Measurements from ENCODE around the gene RPLP1.

Gene RPLP1

GRCh38 chr15:69479081-69479480 is 26.5 kb downstream of the RPLP1 start:
- Histone ChIP-seq H3K9ac (ENCODE audit: low read length) (no peak overlapping the region), H3K4me2 (ENCODE audit: low read depth, low read length) (no peak overlapping the region), H2AFZ (ENCODE audit: low read length) (no peak overlapping the region), H3K36me3 (replicated peaks; ENCODE audit: insufficient read depth, low read length) (no peaks in the 10 kb centered on the region), H3K27me3 (replicated peaks; ENCODE audit: insufficient read depth, low read length) (no peaks in the 10 kb centered on the region), H3F3A (ENCODE audit: insufficient read depth, low read length) (no peaks in the 10 kb centered on the region), H3K4me1 (ENCODE audit: low read length) (no peaks in the 10 kb centered on the region), H3K9me2 (replicated peaks; ENCODE audit: insufficient read depth, low read length) (no peaks in the 10 kb centered on the region), H3K4me3 (ENCODE audit: low read length) (no peak overlapping the region), H3K79me2 (ENCODE audit: low read length) (no peaks in the 10 kb centered on the region), H4K20me1 (ENCODE audit: insufficient read depth, low read length) (no peaks in the 10 kb centered on the region), H3K9me3 (replicated peaks; ENCODE audit: insufficient read depth, low read length) (no peaks in the 10 kb centered on the region), H3K27ac (ENCODE audit: low read length) (no peak overlapping the region)
- TF ChIP-seq EZH2phosphoT487 (IDR thresholded peaks at IDR 0.05; ENCODE audit: low read length) (no peak), EZH2 (optimal IDR thresholded peaks at IDR 0.05; ENCODE audit: low read depth, low read length) (no peak), CTCF (IDR thresholded peaks at IDR 0.05; ENCODE audit: low read length) (no peak)
- no peak for DNase-seq

- Histone ChIP-seq H3K4me1 (ENCODE audit: low read length) (no peaks in the 10 kb centered on the region), H3F3A (ENCODE audit: insufficient read depth, low read length) (no peaks in the 10 kb centered on the region), H3K9me2 (replicated peaks; ENCODE audit: insufficient read depth, low read length) (no peaks in the 10 kb centered on the region), H3K27ac (ENCODE audit: low read length) (no peak overlapping the region), H3K79me2 (ENCODE audit: low read length) (no peaks in the 10 kb centered on the region), H4K20me1 (ENCODE audit: insufficient read depth, low read length) (no peaks in the 10 kb centered on the region), H3K36me3 (replicated peaks; ENCODE audit: insufficient read depth, low read length) (no peaks in the 10 kb centered on the region), H3K9me3 (replicated peaks; ENCODE audit: insufficient read depth, low read length) (no peaks in the 10 kb centered on the region), H3K4me2 (ENCODE audit: low read depth, low read length) (no peak overlapping the region), H3K27me3 (replicated peaks; ENCODE audit: insufficient read depth, low read length) (no peaks in the 10 kb centered on the region), H3K4me3 (ENCODE audit: low read length) (no peak overlapping the region), H3K9ac (ENCODE audit: low read length) (no peak overlapping the region), H2AFZ (ENCODE audit: low read length) (no peak overlapping the region)
- DNase-seq: no peak
- TF ChIP-seq EZH2phosphoT487 (IDR thresholded peaks at IDR 0.05; ENCODE audit: low read length) (no peak), EZH2 (optimal IDR thresholded peaks at IDR 0.05; ENCODE audit: low read depth, low read length) (no peak), CTCF (IDR thresholded peaks at IDR 0.05; ENCODE audit: low read length) (no peak)
Measured at GRCh38 chr15:69479971-69480370, 27.4 kb downstream of the RPLP1 start.

- DNase-seq: no peak
- Histone ChIP-seq H4K20me1 (ENCODE audit: insufficient read depth, low read length) (no peaks in the 10 kb centered on the region), H3K27me3 (replicated peaks; ENCODE audit: insufficient read depth, low read length) (no peaks in the 10 kb centered on the region), H3K36me3 (replicated peaks; ENCODE audit: insufficient read depth, low read length) (no peaks in the 10 kb centered on the region), H2AFZ (ENCODE audit: low read length) (no peak overlapping the region), H3K9me3 (replicated peaks; ENCODE audit: insufficient read depth, low read length) (no peaks in the 10 kb centered on the region), H3K4me2 (ENCODE audit: low read depth, low read length) (no peak overlapping the region), H3F3A (ENCODE audit: insufficient read depth, low read length) (no peaks in the 10 kb centered on the region), H3K4me3 (ENCODE audit: low read length) (no peak overlapping the region), H3K9ac (ENCODE audit: low read length) (no peak overlapping the region), H3K27ac (ENCODE audit: low read length) (no peak overlapping the region), H3K4me1 (ENCODE audit: low read length) (no peaks in the 10 kb centered on the region), H3K9me2 (replicated peaks; ENCODE audit: insufficient read depth, low read length) (no peaks in the 10 kb centered on the region), H3K79me2 (ENCODE audit: low read length) (no peaks in the 10 kb centered on the region)
- TF ChIP-seq EZH2 (optimal IDR thresholded peaks at IDR 0.05; ENCODE audit: low read depth, low read length): no peak
- no peak for TF ChIP-seq EZH2phosphoT487 (IDR thresholded peaks at IDR 0.05; ENCODE audit: low read length)
- no peak for TF ChIP-seq CTCF (IDR thresholded peaks at IDR 0.05; ENCODE audit: low read length)
Measured at GRCh38 chr15:69480932-69481331, 28.3 kb downstream of the RPLP1 start.
